ENCODE measurements around the gene HLA-A.

GRCh38 chr6:29912840-29913239 is 29.5 kb upstream of the HLA-A start:
- no peak for TF ChIP-seq EP300 (IDR thresholded peaks at IDR 0.05)
- TF ChIP-seq, protein P1, sequence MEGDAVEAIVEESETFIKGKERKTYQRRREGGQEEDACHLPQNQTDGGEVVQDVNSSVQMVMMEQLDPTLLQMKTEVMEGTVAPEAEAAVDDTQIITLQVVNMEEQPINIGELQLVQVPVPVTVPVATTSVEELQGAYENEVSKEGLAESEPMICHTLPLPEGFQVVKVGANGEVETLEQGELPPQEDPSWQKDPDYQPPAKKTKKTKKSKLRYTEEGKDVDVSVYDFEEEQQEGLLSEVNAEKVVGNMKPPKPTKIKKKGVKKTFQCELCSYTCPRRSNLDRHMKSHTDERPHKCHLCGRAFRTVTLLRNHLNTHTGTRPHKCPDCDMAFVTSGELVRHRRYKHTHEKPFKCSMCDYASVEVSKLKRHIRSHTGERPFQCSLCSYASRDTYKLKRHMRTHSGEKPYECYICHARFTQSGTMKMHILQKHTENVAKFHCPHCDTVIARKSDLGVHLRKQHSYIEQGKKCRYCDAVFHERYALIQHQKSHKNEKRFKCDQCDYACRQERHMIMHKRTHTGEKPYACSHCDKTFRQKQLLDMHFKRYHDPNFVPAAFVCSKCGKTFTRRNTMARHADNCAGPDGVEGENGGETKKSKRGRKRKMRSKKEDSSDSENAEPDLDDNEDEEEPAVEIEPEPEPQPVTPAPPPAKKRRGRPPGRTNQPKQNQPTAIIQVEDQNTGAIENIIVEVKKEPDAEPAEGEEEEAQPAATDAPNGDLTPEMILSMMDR (IDR thresholded peaks at IDR 0.05): no peak

Measured in esophagus muscularis mucosa (tissue), 3 donors.